SK-N-SH treated with all-trans-retinoic acid at 6 μM for 48 hours (cell line): ENCODE results near the gene TAS2R5.

ENCODE experiments used
- ATAC-seq: fragments of 200-7000 bp; cut with Tn5 transposase; 3 replicates; pipeline ENCODE4 v1.9.1; 2020; ENCODE audit warnings: mild to moderate bottlenecking, moderate library complexity
- ARNTL ChIP-seq: fragments of 450-650 bp; formaldehyde crosslinking; IDR thresholded peaks from 2 replicates; pipeline ENCODE4 v1.5.0; 2020; ENCODE audit warnings: low read depth, mild to moderate bottlenecking, moderate library complexity, borderline replicate concordance
- BACH2 ChIP-seq: fragments of 250-450 bp; sonication (Bioruptor Pico); IDR thresholded peaks from 2 replicates; pipeline ENCODE4 v1.9.0; 2021; ENCODE audit warnings: mild to moderate bottlenecking, borderline replicate concordance
- CREB5 ChIP-seq: fragments of 250-450 bp; sonication (Bioruptor Pico); IDR thresholded peaks from 2 replicates; pipeline ENCODE4 v1.5.1; 2020; ENCODE audit warnings: low read depth, mild to moderate bottlenecking, moderate library complexity
- CSDC2 ChIP-seq: fragments of 250-450 bp; sonication (Bioruptor Pico); IDR thresholded peaks from 2 replicates; pipeline ENCODE4 v1.5.0; 2020; ENCODE audit warnings: mild to moderate bottlenecking, moderate library complexity
- CSRNP3 ChIP-seq: fragments of 250-450 bp; sonication (Bioruptor Pico); IDR thresholded peaks from 2 replicates; pipeline ENCODE4 v1.5.1; 2021; ENCODE audit warnings: mild to moderate bottlenecking, moderate library complexity
- ESRRG ChIP-seq: fragments of 250-450 bp; sonication (Bioruptor Pico); IDR thresholded peaks from 2 replicates; pipeline ENCODE4 v1.6.1; 2021; ENCODE audit warnings: mild to moderate bottlenecking
- GLIS3 ChIP-seq: fragments of 250-450 bp; sonication (Bioruptor Pico); IDR thresholded peaks from 2 replicates; pipeline ENCODE4 v1.5.0; 2020; ENCODE audit warnings: mild to moderate bottlenecking, moderate library complexity
- ISL1 ChIP-seq: fragments of 250-450 bp; sonication (Bioruptor Pico); IDR thresholded peaks from 2 replicates; pipeline ENCODE4 v2.1.2; 2022; ENCODE audit warnings: mild to moderate bottlenecking, moderate library complexity
- OSR1 ChIP-seq: fragments of 250-450 bp; sonication (Bioruptor Pico); IDR thresholded peaks from 2 replicates; pipeline ENCODE4 v1.8.0; 2022; ENCODE audit warnings: moderate library complexity, mild to moderate bottlenecking, inconsistent platforms
- PATZ1 ChIP-seq: fragments of 250-450 bp; sonication (Bioruptor Pico); IDR thresholded peaks from 2 replicates; pipeline ENCODE4 v1.8.0; 2020; ENCODE audit warnings: mild to moderate bottlenecking, moderate library complexity, borderline replicate concordance
- POU6F1 ChIP-seq: fragments of 250-450 bp; sonication (Bioruptor Pico); IDR thresholded peaks from 2 replicates; pipeline ENCODE4 v1.8.0; 2021; ENCODE audit warnings: low read depth, mild to moderate bottlenecking, moderate library complexity, borderline replicate concordance
- PPARA ChIP-seq: fragments of 250-450 bp; sonication (Bioruptor Pico); IDR thresholded peaks from 2 replicates; pipeline ENCODE4 v1.5.0; 2020; ENCODE audit warnings: mild to moderate bottlenecking, borderline replicate concordance
- RARB ChIP-seq: fragments of 250-450 bp; sonication (Bioruptor Pico); IDR thresholded peaks from 2 replicates; pipeline ENCODE4 v1.8.0; 2021; ENCODE audit warnings: mild to moderate bottlenecking, moderate library complexity
- SNAI2 ChIP-seq: fragments of 250-450 bp; sonication (Bioruptor Pico); IDR thresholded peaks from 2 replicates; pipeline ENCODE4 v1.5.0; 2020; ENCODE audit warnings: mild to moderate bottlenecking, moderate library complexity
- TCF4 ChIP-seq: fragments of 250-450 bp; sonication (Bioruptor Pico); IDR thresholded peaks from 2 replicates; pipeline ENCODE4 v1.8.0; 2021; ENCODE audit warnings: mild to moderate bottlenecking, moderate library complexity, borderline replicate concordance
- TOX ChIP-seq: fragments of 250-450 bp; sonication (Bioruptor Pico); IDR thresholded peaks from 2 replicates; pipeline ENCODE4 v1.8.0; 2021; ENCODE audit warnings: mild to moderate bottlenecking, moderate library complexity, borderline replicate concordance
- TSHZ2 ChIP-seq: fragments of 250-450 bp; sonication (Bioruptor Pico); IDR thresholded peaks from 2 replicates; pipeline ENCODE4 v1.5.0; 2020; ENCODE audit warnings: mild to moderate bottlenecking, moderate library complexity
- ZC3H10 ChIP-seq: fragments of 250-450 bp; sonication (Bioruptor Pico); IDR thresholded peaks from 2 replicates; pipeline ENCODE4 v1.5.1; 2021; ENCODE audit warnings: mild to moderate bottlenecking, moderate library complexity
- ZFP3 ChIP-seq: fragments of 250-450 bp; sonication (Bioruptor Pico); IDR thresholded peaks from 2 replicates; pipeline ENCODE4 v1.5.0; 2020; ENCODE audit warnings: mild to moderate bottlenecking, moderate library complexity
- ZFP30 ChIP-seq: fragments of 450-650 bp; formaldehyde crosslinking; IDR thresholded peaks from 2 replicates; pipeline ENCODE4 v1.5.0; 2022; ENCODE audit warnings: mild to moderate bottlenecking, moderate library complexity
- ZNF70 ChIP-seq: fragments of 450-650 bp; formaldehyde crosslinking; IDR thresholded peaks from 2 replicates; pipeline ENCODE4 v1.5.0; 2020; ENCODE audit warnings: mild to moderate bottlenecking, moderate library complexity
- ZNF8 ChIP-seq: fragments of 450-650 bp; formaldehyde crosslinking; IDR thresholded peaks from 2 replicates; pipeline ENCODE4 v1.5.0; 2020; ENCODE audit warnings: mild to moderate bottlenecking, moderate library complexity

Gene TAS2R5

GRCh38 chr7:141776374-141776773, 13.6 kb upstream of the TAS2R5 start, which contains the start of gene TAS2R4:
TSS of gene TAS2R4 (plus strand) at chr7:141776674. CDS start at chr7:141778489, 1,815 bp downstream.
- TF ChIP-seq ISL1 (no peak), POU6F1 (CRISPR knock-in tag) (no peak), ZFP3 (no peak)
- ATAC-seq, result no peak

- ATAC-seq, result peak; percentile 95
- TF ChIP-seq CREB5, result no peak
- no peak for TF ChIP-seq TSHZ2 (CRISPR knock-in tag)
- TF ChIP-seq PATZ1, result no peak
- TF ChIP-seq GLIS3 (CRISPR knock-in tag), result no peak
- no peak for TF ChIP-seq SNAI2 (CRISPR knock-in tag)
- TF ChIP-seq TOX, result no peak
- no peak for TF ChIP-seq OSR1
- TF ChIP-seq ZNF8 (CRISPR knock-in tag), result no peak
- no peak for TF ChIP-seq BACH2 (CRISPR knock-in tag)
- TF ChIP-seq CSRNP3 (CRISPR knock-in tag), result no peak
- no peak for TF ChIP-seq ZC3H10
- TF ChIP-seq ZFP30 (CRISPR knock-in tag), result no peak
- no peak for TF ChIP-seq TCF4 (CRISPR knock-in tag)
- TF ChIP-seq ESRRG, result no peak
- TF ChIP-seq ZNF70 (CRISPR knock-in tag), result no peak
- no peak for TF ChIP-seq PPARA (CRISPR knock-in tag)
- no peak for TF ChIP-seq ZFP3
- TF ChIP-seq, all 23 proteins: peak for 0
Observed at GRCh38 chr7:141785706-141786552, 4.1 kb upstream of the TAS2R5 start.

GRCh38 chr7:141788296-141788695, 1.7 kb upstream of the TAS2R5 start:
- no peak for TF ChIP-seq ISL1
- no peak for TF ChIP-seq RARB
- no peak for TF ChIP-seq ESRRG
- TF ChIP-seq BACH2 (CRISPR knock-in tag), result no peak
- no peak for TF ChIP-seq OSR1
- TF ChIP-seq PATZ1, result no peak
- no peak for TF ChIP-seq ZNF8 (CRISPR knock-in tag)
- TF ChIP-seq ZC3H10, result no peak
- no peak for TF ChIP-seq CSDC2 (CRISPR knock-in tag)
- no peak for TF ChIP-seq SNAI2 (CRISPR knock-in tag)
- no peak for TF ChIP-seq ARNTL
- no peak for TF ChIP-seq ZFP3
- TF ChIP-seq ZNF70 (CRISPR knock-in tag), result no peak
- no peak for TF ChIP-seq TOX
- TF ChIP-seq, all 23 proteins: peak for 0
- no peak for ATAC-seq
